MM.1S (cell line): ENCODE results near the gene KRT28.

Source experiments
- CTCF ChIP-seq: fragments of 300-600 bp; sonication (generic); IDR thresholded peaks from 2 replicates; pipeline ENCODE4 v1.5.1; 2016; ENCODE audit warnings: antibody characterized with exemption, low read length, mixed read lengths
- EZH2 ChIP-seq: fragments of 300-600 bp; sonication (generic); optimal IDR thresholded peaks from 2 replicates; pipeline ENCODE3; 2017; ENCODE audit warnings: low read depth, mild to moderate bottlenecking, antibody characterized with exemption, low read length, mixed read lengths
- EZH2phosphoT487 ChIP-seq: fragments of 300-600 bp; sonication (generic); IDR thresholded peaks from 2 replicates; pipeline ENCODE4 v1.6.1; 2018; ENCODE audit warnings: antibody characterized with exemption, low read length

DNA sequence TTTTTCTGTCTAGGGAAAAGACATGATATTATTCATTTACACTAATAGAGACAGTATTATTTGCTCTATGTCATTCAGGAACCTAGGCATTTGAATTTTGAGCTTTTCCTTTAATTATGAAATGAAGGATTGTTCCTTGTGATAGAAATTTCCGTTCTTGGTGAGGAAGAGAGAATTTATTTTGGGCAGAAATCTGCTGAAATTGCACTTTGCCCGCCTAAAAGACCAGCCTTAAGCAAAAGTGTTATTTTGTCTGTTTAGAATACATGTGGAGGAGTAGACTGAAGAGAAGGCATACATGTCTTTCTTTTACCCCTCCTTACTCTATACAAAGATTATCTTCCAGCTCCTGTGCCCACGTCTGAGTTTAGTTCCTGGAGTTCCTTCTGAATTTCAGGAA is 39.4 kb upstream of the KRT28 start:
- TF ChIP-seq EZH2 (no peak), CTCF (no peak), EZH2phosphoT487 (no peak)
